Stomach (tissue), 9 donors: ENCODE data around the gene PRKAA1. TPM values are rescaled to one million over a fixed set of nuclear protein-coding genes. Genes with fewer than 3 reads are reported as not detected.

Experiments
- DNase-seq, 2 donors: peaks; one replicate each; pipeline versions ENCODE4 v3.0.0 to v3.0.0-alpha.2; 2013 to 2019
- H3K27ac ChIP-seq, 5 donors: fragments of 200-600 bp in 4 of 5; sonication (generic) in 4 of 5; one replicate each; pipeline ENCODE4 v1.5.1; 2013 to 2019; ENCODE audit warnings: mild to moderate bottlenecking in 1 of 5, moderate library complexity in 1 of 5
- H3K27me3 ChIP-seq, 3 donors: fragments of 200-600 bp; sonication (generic); one replicate each; pipeline ENCODE4 v1.5.1; 2017 to 2019; ENCODE audit warnings: mixed run types in 1 of 3
- H3K36me3 ChIP-seq, 4 donors: fragments of 200-600 bp; sonication (generic); 1 replicate in 3 of 4; 2 replicates in 1 of 4; pipeline ENCODE4 v1.5.1; 2016 to 2019
- H3K4me1 ChIP-seq, 4 donors: fragments of 200-600 bp; sonication (generic); one replicate each; pipeline ENCODE4 v1.5.1; 2016 to 2019
- H3K4me3 ChIP-seq, 4 donors: fragments of 200-600 bp; sonication (generic) in 3 of 4; one replicate each; pipeline ENCODE4 v1.5.1; 2016 to 2019; ENCODE audit warnings: mild to moderate bottlenecking in 1 of 4
- H3K9me3 ChIP-seq, 4 donors: fragments of 200-600 bp; sonication (generic); one replicate each; pipeline ENCODE4 v1.5.1; 2016 to 2019
- EP300 ChIP-seq: sonication (generic); formaldehyde crosslinking; IDR thresholded peaks from one replicate; pipeline ENCODE4 v1.6.1; 2017; ENCODE audit warnings: antibody characterized with exemption
- POLR2A ChIP-seq, 4 donors: fragments of 450-650 bp; IDR thresholded peaks; one replicate each; pipeline ENCODE4 v1.6.1; 2016; ENCODE audit warnings: antibody characterized with exemption in 4 of 4, control low read depth in 2 of 4, mild to moderate bottlenecking in 1 of 4, moderate library complexity in 1 of 4
- POLR2AphosphoS5 ChIP-seq, 3 donors: sonication (generic); formaldehyde crosslinking; IDR thresholded peaks; one replicate each; pipeline ENCODE4 v1.6.1; 2016; ENCODE audit warnings: antibody characterized with exemption in 3 of 3
- WGBS, 5 donors: extraction: QIAGEN DNeasy Blood & Tissue Kit in 3 of 5; methylation state at CpG; one replicate each; pipeline versions ENCODE4 v1.1.5 to v1.1.7; 2013 to 2018; 5-methylcytosine and 5-hydroxymethylcytosine counted together
- intact Hi-C: fragments of 100-400 bp; cut with DNase I; formaldehyde crosslinking; loops from one replicate; pipeline ENCODE4 v1.15.1; 2023; ENCODE audit warnings: low total_unique reads
- polyA plus RNA-seq, 3 donors: library from polyadenylated mRNA; stranded (reverse); fragments of 200-250 nt; gene quantifications; one replicate each; pipeline ENCODE4 v1.2.3, GENCODE V29; 2013
- total RNA-seq, 5 donors: library from RNA; depleted of rRNA; stranded (reverse); fragments of >200 nt; gene quantifications; one replicate each; pipeline versions ENCODE4 v1.1.0 to v1.2.3, GENCODE V29; 2014 to 2016
- TF ChIP-seq, protein P1 (sequence below), 7 experiments: fragments of 450-650 bp in 4 of 7; fragments of 200-600 bp in 3 of 7; sonication (generic) in 3 of 7; IDR thresholded peaks; one replicate each; pipeline ENCODE4 v1.5.1; 2016 to 2019; ENCODE audit warnings: antibody characterized with exemption in 7 of 7, control low read depth in 2 of 7, mild to moderate bottlenecking in 1 of 7
- donor health status: healthy with polysubstance abuse.
- donor health status: Bipolar disorder and iron deficiency.
- donor health status: healthy.

PRKAA1 gene
- total and polyA plus RNA-seq, 8 donors, result 17.8 to 170 (median 58.2) TPM

DNA sequence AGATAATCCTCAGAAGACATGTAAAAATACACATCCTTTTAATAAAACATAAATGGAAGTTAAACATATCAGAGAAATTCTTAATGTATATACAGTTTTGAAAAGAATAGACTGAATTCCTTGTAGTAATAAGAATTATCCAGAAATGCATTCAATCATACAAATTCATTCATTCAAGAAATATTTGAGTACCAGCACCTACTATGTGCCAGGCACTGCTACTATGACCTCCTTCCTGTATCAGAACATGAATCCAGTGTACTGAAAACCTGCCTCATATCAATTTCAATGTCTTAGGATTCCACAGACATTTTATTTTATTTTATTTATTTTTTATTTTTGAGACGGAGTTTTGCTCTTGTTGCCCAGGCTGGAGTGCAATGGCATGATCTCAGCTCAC, 13.3 kb downstream of the PRKAA1 start:
- 72 to 88% (median 80%) methylated on average over 1 of the region's 1 CpG for WGBS, 5 donors
- Histone ChIP-seq H3K27me3 (no peaks in the 10 kb centered on the region), H3K9me3 (no peaks in the 10 kb centered on the region), H3K4me1 (peaks cover 36 to 93% (median 60%) of the 10 kb centered on the region in 4 donors), H3K27ac (peak overlapping the region in 2 of 5 donors; percentile 13 to 63), H3K36me3 (peaks cover 0 to 13% (median 6%) of the 10 kb centered on the region in 4 donors), H3K4me3 (no peak overlapping the region)
- DNase-seq, result no peak
- intact Hi-C loops, result no loop called here
- no peak for TF ChIP-seq POLR2AphosphoS5 (IDR thresholded peaks at IDR 0.05)
- TF ChIP-seq EP300, result no peak
- TF ChIP-seq POLR2A (IDR thresholded peaks at IDR 0.05), result no peak
- TF ChIP-seq, protein P1, sequence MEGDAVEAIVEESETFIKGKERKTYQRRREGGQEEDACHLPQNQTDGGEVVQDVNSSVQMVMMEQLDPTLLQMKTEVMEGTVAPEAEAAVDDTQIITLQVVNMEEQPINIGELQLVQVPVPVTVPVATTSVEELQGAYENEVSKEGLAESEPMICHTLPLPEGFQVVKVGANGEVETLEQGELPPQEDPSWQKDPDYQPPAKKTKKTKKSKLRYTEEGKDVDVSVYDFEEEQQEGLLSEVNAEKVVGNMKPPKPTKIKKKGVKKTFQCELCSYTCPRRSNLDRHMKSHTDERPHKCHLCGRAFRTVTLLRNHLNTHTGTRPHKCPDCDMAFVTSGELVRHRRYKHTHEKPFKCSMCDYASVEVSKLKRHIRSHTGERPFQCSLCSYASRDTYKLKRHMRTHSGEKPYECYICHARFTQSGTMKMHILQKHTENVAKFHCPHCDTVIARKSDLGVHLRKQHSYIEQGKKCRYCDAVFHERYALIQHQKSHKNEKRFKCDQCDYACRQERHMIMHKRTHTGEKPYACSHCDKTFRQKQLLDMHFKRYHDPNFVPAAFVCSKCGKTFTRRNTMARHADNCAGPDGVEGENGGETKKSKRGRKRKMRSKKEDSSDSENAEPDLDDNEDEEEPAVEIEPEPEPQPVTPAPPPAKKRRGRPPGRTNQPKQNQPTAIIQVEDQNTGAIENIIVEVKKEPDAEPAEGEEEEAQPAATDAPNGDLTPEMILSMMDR (IDR thresholded peaks at IDR 0.05), result no peak

DNA sequence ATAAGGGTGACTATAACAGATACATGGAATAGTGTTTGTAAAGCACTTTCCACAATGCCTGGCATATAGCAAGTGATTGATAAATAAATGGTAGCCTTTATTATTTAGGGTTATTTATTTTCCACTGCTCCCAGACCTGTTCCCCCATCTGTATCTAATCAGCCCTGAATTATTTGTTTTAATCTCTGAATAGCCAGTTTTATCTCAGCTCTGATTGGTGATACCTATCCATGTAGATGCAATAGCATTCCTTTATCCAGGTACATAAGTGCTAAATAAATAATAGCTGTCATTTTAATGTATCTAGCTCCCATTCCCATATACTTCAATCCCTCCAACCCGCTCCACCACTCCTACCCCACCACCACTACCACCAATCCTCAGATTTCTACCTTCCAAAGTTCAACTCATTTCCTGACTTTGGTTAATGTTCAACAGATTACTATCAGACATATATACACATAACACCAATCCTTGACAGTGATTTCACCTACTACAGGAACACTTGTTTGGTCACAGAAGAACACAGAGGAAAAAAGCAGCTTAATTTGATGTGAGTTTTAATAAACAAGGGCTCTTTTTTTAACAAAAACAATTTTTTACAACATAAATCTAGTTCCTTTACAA, 14.0 kb downstream of the PRKAA1 start:
- intact Hi-C loops, result no loop called here
- no peaks in the 10 kb centered on the region for H3K9me3 ChIP-seq
- H3K27me3 ChIP-seq, result no peaks in the 10 kb centered on the region
- peak in 1 of 2 donors; percentile 65 for DNase-seq
- H3K4me3 ChIP-seq, result no peak overlapping the region
- peaks cover 0 to 13% (median 6%) of the 10 kb centered on the region in 4 donors for H3K36me3 ChIP-seq
- peak overlapping the region in 2 of 5 donors; percentile 13 to 63 for H3K27ac ChIP-seq
- 20 to 48% (median 38%) methylated on average over 1 of the region's 1 CpG for WGBS, 5 donors
- TF ChIP-seq EP300 (no peak), POLR2A (IDR thresholded peaks at IDR 0.05) (no peak), POLR2AphosphoS5 (IDR thresholded peaks at IDR 0.05) (peak in 1 of 3 donors; percentile 4)
- TF ChIP-seq, protein P1 (IDR thresholded peaks at IDR 0.05), result no peak
- peaks cover 36 to 93% (median 58%) of the 10 kb centered on the region in 4 donors for H3K4me1 ChIP-seq

GRCh38 chr5:40781843-40782409, 16.2 kb downstream of the PRKAA1 start:
- no peaks in the 10 kb centered on the region for H3K9me3 ChIP-seq
- peak in 1 of 3 donors; percentile 15 for TF ChIP-seq POLR2AphosphoS5 (IDR thresholded peaks at IDR 0.05)
- no peak for TF ChIP-seq POLR2A (IDR thresholded peaks at IDR 0.05)
- peaks cover 3 to 10% (median 7%) of the 10 kb centered on the region in 4 donors for H3K36me3 ChIP-seq
- H3K4me1 ChIP-seq, result peaks cover 37 to 92% (median 54%) of the 10 kb centered on the region in 4 donors
- no peaks in the 10 kb centered on the region for H3K27me3 ChIP-seq
- DNase-seq, result no peak
- intact Hi-C loops, result no loop called here
- no peak overlapping the region for H3K27ac ChIP-seq
- no peak overlapping the region for H3K4me3 ChIP-seq

- no peak for DNase-seq
- 78 to 95% (median 93%) methylated on average over 3 of the region's 3 CpGs for WGBS, 5 donors
- Histone ChIP-seq H3K36me3 (peaks cover 10 to 20% (median 17%) of the 10 kb centered on the region in 4 donors), H3K27me3 (no peaks in the 10 kb centered on the region), H3K4me3 (no peak overlapping the region), H3K9me3 (no peaks in the 10 kb centered on the region), H3K4me1 (peaks cover 45 to 93% (median 61%) of the 10 kb centered on the region in 4 donors), H3K27ac (no peak overlapping the region)
- TF ChIP-seq, protein P1 (IDR thresholded peaks at IDR 0.05), result no peak
- no peak for TF ChIP-seq EP300
- no peak for TF ChIP-seq POLR2A (IDR thresholded peaks at IDR 0.05)
- no peak for TF ChIP-seq POLR2AphosphoS5 (IDR thresholded peaks at IDR 0.05)
- intact Hi-C loops, result no loop called here
These were observed 17.3 kb downstream of the PRKAA1 start for GRCh38 chr5:40780858-40781257.

DNA sequence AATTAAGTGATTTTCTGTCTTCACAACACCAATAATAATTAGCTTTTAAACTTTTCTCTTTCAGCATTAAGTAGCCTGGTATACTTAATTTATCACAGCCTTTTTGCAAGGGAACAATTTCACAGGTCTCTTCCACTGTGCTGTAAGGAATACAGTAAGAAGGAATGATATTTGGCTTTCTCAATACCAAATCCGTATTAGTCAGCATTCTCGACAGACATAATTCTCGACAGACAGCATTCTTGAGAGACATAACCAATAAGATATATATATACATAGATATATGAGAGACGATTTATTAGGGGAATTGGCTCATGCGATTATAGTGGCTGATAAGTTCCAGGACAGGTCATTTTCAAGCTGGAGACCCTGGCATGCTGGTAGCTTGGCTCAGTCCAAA, 18.0 kb downstream of the PRKAA1 start:
- Histone ChIP-seq H3K9me3 (no peaks in the 10 kb centered on the region), H3K36me3 (peaks cover 10 to 27% (median 23%) of the 10 kb centered on the region in 4 donors), H3K4me1 (peaks cover 44 to 93% (median 63%) of the 10 kb centered on the region in 4 donors), H3K27ac (no peak overlapping the region), H3K27me3 (no peaks in the 10 kb centered on the region), H3K4me3 (no peak overlapping the region)
- DNase-seq, result no peak
- WGBS, 5 donors, result 60 to 78% (median 72%) methylated on average over 5 of the region's 5 CpGs
- TF ChIP-seq, protein P1 (IDR thresholded peaks at IDR 0.05), result no peak
- TF ChIP-seq POLR2A (IDR thresholded peaks at IDR 0.05) (no peak), EP300 (no peak), POLR2AphosphoS5 (IDR thresholded peaks at IDR 0.05) (no peak)
- intact Hi-C loops, result no loop called here
